Renal cortical epithelial cell (primary cell): ENCODE results near the gene SRRM3. TPM values are rescaled to one million over a fixed set of nuclear protein-coding genes. Genes with fewer than 3 reads are reported as not detected.
"Not testable (repeated sequence)": the region's sequence is repeated elsewhere in the genome, so short reads cannot be mapped to it uniquely, and the experiment has no call there.

Experiments used
- DNase-seq: peaks from one replicate; pipeline ENCODE4 v3.0.0-alpha.2; 2011; ENCODE audit warnings: low read depth
- total RNA-seq: library from RNA; depleted of rRNA; stranded (reverse); fragments of >200 nt; gene quantifications from 2 replicates; pipeline ENCODE4 v1.2.3, GENCODE V29; 2014

Gene SRRM3
- total RNA-seq, 1 donor from 2014 or later = 0.30 TPM

DNA sequence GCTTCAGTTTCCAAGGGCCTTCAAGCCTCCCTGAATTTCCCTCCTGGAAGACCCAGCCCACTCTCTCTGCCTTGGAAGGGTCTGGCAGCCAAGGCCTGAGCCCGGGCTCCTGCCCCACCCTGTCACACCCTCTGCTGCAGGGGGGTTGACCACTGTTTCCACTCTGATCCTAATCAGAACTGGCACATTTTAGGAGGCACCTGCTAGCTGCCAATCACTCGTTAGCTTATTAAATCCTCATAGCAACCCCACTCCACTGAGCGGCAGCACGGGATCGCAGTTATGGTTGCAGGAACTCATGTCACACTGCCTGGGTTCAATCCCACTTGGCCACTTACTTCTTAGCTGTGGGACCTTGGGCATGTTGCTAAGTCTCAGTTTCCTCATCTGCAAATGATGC is 113.7 kb downstream of the SRRM3 start:
- DNase-seq = no peak

DNA sequence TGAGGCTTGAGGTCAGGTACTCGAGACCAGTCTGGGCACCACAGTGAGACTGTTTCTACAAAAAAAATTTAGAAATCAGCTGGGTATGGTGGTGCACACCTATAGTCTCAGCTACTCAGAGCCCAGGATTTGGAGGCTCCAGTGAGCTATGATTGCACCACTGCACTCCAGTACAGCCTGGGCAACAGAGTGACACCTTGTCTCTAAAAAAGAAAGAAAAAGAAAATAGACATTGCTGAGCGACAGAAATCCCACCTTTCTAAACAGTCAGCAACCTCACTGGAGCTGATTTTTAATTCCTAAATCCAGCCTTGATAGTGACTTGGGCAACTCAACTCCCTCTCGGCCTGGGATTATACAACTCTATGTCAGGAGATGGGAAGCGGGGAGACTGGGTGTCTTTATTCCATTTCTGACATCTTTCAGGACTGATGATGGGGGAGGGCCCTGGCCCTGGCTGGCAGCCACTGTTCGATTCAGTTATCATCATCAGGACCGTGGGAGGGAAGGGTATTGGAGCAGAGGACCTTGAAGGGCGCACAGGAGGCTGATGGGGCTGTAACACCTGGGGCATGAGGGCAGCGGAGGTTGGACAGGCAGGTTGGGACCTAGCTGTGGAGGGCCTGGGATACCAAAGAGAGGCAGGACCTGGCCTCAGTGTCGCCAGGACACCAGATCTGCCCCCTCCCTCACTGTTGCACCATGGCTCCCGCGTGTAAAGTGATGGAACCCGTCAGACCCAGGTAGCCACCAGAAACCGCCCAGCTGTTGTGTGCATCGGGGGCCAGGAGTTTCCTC is 115.5 kb downstream of the SRRM3 start:
- no peak for DNase-seq

GRCh38 chr7:76317782-76318487 is 116.2 kb downstream of the SRRM3 start:
- DNase-seq = peak; percentile 85

DNA sequence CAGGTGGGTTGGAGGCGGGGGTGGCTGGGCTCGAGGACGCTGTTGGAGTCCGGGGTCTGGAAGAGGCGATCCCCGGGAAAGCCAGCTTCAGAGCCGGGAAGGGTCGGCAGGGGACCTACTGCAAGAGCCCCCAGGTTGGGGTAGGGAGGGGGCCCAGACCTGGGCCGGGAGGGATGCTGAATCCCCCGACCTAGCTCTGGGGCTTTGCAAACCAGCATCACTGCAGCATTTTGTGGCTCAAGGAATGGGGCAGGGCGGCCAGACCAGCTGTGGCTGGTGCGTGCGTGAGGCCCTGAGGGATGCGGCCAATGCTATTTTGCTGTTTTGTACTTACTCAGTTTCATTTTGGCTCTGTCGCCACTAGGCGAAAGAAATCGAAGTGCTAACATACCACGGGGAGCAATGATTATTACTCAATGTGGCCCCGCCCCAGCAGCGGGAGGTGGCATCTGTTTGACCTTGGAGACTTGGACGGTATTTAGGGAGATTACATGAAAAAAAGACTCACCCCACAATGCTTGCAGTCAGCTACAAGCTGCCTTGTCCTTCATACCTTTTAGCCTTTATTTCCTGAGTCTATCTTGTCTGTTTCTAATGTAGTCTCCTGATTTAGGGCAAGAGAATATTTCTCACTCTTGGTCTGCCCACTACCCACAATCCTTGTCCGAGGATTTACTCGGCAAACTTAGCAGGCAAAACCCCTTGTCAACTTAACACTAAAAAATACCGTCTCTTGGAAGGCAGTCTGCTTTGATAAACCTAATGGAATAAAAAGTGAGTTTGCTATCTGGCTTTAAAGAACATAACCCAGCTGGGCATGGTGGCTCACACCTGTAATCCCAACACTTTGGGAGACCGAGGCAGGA is 117.0 kb downstream of the SRRM3 start:
- DNase-seq = peak; percentile 78

- no peak for DNase-seq
These were observed 123.4 kb downstream of the SRRM3 start for GRCh38 chr7:76325092-76325491.

GRCh38 chr7:76325811-76326210 is 124.1 kb downstream of the SRRM3 start:
- DNase-seq = no peak

- DNase-seq = no peak
These were observed 125.0 kb downstream of the SRRM3 start for GRCh38 chr7:76326646-76327233.

DNA sequence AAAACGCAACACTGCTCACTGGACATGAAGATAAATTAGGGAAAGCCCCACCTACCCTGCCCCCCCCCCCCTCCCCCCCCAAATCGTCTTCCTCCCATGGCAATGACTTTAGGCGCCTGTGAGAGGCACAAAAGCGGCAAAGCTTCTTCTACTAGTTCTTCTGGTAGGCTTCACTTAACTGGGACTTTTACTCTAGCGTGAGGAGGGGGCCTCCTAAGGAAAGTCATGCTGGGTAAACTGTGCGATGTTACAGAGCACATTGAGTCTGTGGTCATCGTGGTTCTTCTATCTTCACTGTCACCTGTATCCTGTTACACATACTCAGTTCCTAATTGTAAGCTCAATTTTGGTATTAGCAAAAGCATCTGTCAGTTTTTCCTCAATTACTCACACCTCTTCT is 125.9 kb downstream of the SRRM3 start:
- no peak for DNase-seq

- DNase-seq = no peak
These were observed 126.7 kb downstream of the SRRM3 start for GRCh38 chr7:76328389-76328788.

GRCh38 chr7:76329479-76329878 is 127.8 kb downstream of the SRRM3 start:
- no peak for DNase-seq

- DNase-seq = no peak
These were observed 128.6 kb downstream of the SRRM3 start for GRCh38 chr7:76330261-76330660.

GRCh38 chr7:76330673-76331072 is 129.0 kb downstream of the SRRM3 start:
- DNase-seq = no peak

GRCh38 chr7:76332078-76332477 is 130.4 kb downstream of the SRRM3 start:
- no peak for DNase-seq

- peak; percentile 23 for DNase-seq
These were observed 131.9 kb downstream of the SRRM3 start for GRCh38 chr7:76333511-76334101.

GRCh38 chr7:76334320-76334967 is 132.7 kb downstream of the SRRM3 start:
- no peak for DNase-seq

DNA sequence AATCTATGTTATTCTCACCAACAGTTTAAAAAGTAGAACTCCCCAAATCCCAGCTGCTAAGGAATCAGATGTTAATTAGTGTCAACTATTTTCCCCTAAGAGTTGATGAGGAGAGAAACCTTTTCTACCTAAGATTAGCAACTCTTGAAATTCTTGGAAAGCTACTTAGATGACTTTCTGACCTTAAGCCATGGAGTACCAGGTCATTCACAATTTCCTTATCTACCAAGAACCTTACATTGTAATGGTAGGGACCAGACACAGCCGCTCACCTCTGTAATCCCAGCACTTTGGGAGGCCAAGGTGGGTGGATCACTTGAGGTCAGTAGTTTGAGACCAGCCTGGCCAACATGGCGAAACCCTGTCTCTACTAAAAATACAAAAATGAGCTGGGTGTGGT is 133.7 kb downstream of the SRRM3 start:
- not testable (repeated sequence) for DNase-seq

DNA sequence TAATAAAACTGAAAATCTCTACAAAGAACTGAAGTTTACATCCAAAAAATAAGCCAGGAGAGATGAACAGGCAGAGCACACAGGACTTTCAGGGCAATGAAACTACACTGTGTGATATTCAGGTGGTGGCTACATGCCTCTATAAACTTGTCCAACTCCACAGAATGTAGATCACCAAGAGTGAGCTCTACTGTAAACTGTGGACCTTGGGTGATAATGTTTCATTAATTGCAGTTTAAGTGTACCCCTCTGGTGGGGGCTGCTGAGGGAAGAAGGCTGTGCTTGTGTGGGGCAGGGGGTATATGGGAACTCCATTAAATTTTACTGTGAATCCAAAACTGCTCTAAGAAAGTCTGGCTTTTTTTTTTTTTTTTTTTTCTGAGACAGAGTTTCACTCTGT is 134.4 kb downstream of the SRRM3 start:
- DNase-seq = no peak
